Measurements from ENCODE around the gene MROH7.

The MROH7 gene

GRCh38 chr1:54640863-54641836, at the start of gene MROH7:
Gene MROH7 (plus strand): TSS chr1:54641786. CDS start chr1:54652927, 11,141 bp downstream.
- no peak for DNase-seq

- DNase-seq: no peak
These were observed 47.9 kb upstream of the MROH7 start for GRCh38 chr1:54593571-54594160.

- DNase-seq: no peak
These were observed 47.1 kb upstream of the MROH7 start for GRCh38 chr1:54594463-54594862.

- no peak for DNase-seq
These were observed 45.6 kb upstream of the MROH7 start for GRCh38 chr1:54595956-54596498.

- DNase-seq: no peak
These were observed 44.8 kb upstream of the MROH7 start for GRCh38 chr1:54596756-54597155.

GRCh38 chr1:54597455-54598030, 44.0 kb upstream of the MROH7 start:
- DNase-seq: no peak

- no peak for DNase-seq
These were observed 42.3 kb upstream of the MROH7 start for GRCh38 chr1:54599211-54599823.

- no peak for DNase-seq
These were observed 40.5 kb upstream of the MROH7 start for GRCh38 chr1:54600947-54601721.

GRCh38 chr1:54601730-54602129, 39.9 kb upstream of the MROH7 start:
- no peak for DNase-seq

- no peak for DNase-seq
These were observed 39.0 kb upstream of the MROH7 start for GRCh38 chr1:54602554-54602953.

- no peak for DNase-seq
These were observed 38.3 kb upstream of the MROH7 start for GRCh38 chr1:54603241-54603640.

- DNase-seq: no peak
These were observed 37.5 kb upstream of the MROH7 start for GRCh38 chr1:54604051-54604450.

- DNase-seq: peak in 1 of 2 donors; percentile 17
These were observed 36.8 kb upstream of the MROH7 start for GRCh38 chr1:54604572-54605370.

- DNase-seq: no peak
These were observed 35.2 kb upstream of the MROH7 start for GRCh38 chr1:54606096-54606989.

- DNase-seq: no peak
These were observed 34.6 kb upstream of the MROH7 start for GRCh38 chr1:54606990-54607325.

- no peak for DNase-seq
These were observed 33.6 kb upstream of the MROH7 start for GRCh38 chr1:54607821-54608565.

GRCh38 chr1:54608566-54609230, 32.9 kb upstream of the MROH7 start:
- DNase-seq: no peak

- no peak for DNase-seq
These were observed 32.2 kb upstream of the MROH7 start for GRCh38 chr1:54609301-54609921.

- no peak for DNase-seq
These were observed 31.5 kb upstream of the MROH7 start for GRCh38 chr1:54610048-54610447.

Data from stimulated activated CD4-positive, alpha-beta T cell treated with anti-CD3 and anti-CD28 coated beads, Interleukin-2, amount 100 ng/mL, for 24 hours (primary cell).